Fibroblast of skin of right biceps (primary cell): ENCODE results near the gene DOP1B.
A peak's percentile ranks its signal among the peaks of the same experiment; 100 is the strongest.
"Not testable (repeated sequence)": the region's sequence is repeated elsewhere in the genome, so short reads cannot be mapped to it uniquely, and the experiment has no call there.

Experiments
- DNase-seq: peaks from one replicate; pipeline ENCODE4 v3.0.0-alpha.2; 2013

The DOP1B gene

DNA sequence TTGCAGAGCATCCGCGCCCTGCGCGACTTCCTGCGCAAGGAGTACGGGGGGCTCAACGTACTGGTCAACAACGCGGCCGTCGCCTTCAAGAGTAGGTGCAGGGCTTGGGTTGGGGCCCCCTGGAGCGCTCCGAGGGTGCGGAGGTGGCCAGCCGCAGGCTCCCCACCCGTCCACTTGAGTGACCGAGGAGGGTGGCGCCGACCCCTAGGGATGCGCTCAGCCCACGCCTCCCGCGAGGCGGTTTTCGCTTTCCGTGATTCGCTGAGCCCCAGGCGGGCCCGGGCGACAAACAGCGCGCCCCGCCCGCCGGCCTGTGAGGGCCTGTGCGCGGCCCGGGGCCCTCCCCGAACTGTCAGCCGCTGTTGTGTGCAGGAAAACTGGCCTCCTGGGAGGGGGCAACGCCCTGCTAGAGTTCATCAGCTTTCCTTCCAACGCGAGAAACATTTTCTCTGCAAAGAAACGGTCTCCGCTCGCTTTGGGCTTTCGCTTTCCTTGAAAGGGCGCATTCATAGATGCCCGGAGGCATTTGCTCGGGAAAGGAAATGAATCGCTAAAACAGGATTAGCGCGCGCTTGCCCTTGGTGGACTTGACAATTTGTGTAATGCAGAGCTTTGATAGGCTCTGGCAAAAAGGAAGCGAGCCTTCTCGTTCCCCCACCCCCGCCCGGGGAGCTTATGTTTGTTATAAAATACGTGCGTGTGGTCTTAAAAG, 21.1 kb upstream of the DOP1B start:
- DNase-seq = peak; percentile 85

DNA sequence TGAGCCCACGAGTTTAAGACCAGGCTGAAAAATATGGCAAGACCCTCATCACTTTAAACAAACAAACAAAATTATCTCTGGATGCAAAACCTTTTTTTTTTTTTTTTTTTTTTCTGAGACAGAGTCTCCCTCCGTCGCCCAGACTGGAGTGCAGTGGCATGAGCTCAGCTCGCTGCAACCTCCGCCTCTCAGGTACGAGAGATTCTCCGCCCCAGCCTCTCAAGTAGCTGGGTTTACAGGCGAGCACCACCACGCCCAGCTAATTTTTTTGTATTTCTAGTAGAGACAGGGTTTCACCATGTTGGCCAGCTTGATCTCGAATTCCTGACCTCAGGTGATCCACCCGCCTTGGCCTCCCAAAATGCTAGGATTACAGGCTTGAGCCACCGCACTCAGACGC, 16.8 kb upstream of the DOP1B start:
- DNase-seq = not testable (repeated sequence)

GRCh38 chr21:36141513-36141925, 15.1 kb upstream of the DOP1B start:
- DNase-seq = peak; percentile 81

DNA sequence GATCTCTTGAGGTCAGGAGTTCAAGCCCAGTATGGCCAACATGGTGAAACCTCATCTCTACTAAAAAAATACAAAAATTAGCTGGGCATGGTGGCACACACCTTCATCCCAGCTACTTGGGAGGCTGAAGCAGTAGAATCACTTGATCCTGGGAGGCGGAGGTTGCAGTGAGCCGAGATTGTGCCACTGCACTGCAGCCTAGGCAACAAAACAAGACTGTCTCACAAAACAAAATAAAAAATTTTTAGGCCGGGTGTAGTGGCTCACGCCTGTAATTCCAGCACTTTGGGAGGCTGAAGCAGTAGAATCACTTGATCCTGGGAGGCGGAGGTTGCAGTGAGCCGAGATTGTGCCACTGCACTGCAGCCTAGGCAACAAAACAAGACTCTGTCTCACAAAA, 12.4 kb upstream of the DOP1B start:
- DNase-seq = not testable (repeated sequence)

- no peak for DNase-seq
These were observed 11.4 kb upstream of the DOP1B start for GRCh38 chr21:36145259-36145658.

GRCh38 chr21:36147911-36148310, 8.7 kb upstream of the DOP1B start:
- DNase-seq = no peak

DNA sequence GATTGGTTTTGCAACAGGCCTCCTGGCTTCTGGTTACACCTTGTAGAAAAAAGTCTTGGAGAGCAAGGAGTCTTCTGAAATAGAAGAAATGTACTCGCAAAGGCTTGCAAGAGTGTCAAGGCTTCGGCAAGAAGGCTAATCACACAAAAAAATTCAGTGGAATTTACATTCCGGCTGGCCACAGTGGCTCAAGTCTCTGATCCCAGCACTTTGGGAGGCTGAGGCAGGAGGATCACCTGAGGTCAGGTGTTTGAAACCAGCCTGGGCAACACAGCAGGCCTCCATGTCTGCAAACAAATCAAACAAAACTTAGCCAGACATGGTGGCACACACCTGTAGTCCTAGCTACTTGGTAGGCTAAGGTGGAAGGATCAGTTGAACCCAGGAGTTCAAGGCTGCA, 7.7 kb upstream of the DOP1B start:
- DNase-seq = no peak

- DNase-seq = peak; percentile 45
These were observed 6.6 kb upstream of the DOP1B start for GRCh38 chr21:36149788-36150711.

DNA sequence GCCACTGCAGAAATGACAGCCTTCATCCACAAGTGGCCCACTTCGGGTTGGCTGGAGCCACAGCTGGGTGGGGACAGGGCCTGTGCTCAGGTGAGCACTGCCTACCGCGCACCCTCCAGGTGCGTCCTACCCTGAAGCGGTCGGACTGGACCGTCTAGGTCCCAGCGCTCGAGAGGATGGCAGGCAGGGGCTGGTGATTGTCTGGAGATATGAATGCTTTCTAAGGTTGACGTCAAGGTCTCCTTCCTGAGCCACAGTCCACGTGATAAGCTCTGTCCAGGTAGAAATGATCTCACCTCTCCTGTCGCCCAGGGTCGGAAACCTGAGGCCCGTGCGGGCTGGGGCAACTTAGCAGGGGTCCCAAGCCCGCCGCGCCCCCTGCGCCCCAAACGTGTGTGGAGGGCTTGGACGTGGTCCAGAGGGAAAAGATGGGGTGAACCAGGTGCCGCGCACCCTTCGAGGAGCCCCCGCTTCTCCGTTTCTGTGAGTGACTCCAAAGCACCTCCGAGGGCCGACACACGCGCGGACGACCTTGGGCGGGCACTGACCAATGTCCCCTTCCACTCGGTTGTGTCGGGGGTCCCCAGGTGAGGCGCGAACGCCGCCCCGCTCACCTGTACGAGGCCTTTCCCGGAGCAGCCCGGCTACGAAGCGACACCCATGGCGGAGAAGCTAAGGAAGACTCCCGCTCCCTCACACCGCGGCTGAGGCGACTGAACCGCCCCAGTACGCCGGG, 853 bp upstream of the DOP1B start:
- DNase-seq = no peak

GRCh38 chr21:36156339-36156814, 247 bp upstream of the DOP1B start:
- DNase-seq = peak; percentile 98

GRCh38 chr21:36159356-36159921, 2.8 kb downstream of the DOP1B start:
- no peak for DNase-seq

DNA sequence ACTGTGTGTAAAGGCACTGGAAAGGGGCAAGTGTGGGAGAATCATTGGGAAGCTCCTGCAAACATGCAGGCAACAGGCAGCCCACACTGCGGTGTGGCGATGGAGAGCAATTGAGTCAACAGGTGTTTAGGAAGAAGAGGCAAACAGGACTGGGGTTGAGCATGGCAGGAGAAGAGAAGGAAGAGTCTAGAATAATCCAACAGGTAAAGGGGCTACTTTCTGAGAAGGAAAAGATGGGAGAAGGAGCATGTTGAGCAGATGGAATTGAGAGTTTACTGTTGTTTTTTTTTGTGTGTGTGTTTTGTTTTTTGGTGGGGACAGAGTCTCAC, 4.2 kb downstream of the DOP1B start:
- DNase-seq = no peak

DNA sequence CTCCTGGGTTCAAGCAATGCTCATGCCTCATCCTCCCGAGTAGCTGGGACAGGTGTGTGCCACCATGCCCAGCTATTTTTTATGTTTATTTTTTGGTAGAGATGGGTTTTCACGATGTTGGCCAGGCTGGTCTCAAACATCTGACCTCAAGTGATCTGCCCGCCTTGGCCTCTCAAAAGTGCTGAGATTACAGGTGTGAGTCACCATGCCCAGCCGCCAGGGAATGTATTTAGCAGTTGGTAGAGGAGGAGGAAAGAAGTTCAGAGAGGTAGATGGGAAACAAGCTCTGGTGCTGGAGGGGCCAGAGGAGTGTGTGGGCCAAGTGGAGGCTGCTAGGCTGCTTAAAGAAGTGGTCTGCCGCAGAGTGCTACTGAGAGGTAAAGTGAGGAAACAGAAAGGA, 6.0 kb downstream of the DOP1B start:
- DNase-seq = no peak

GRCh38 chr21:36163750-36164741, 7.4 kb downstream of the DOP1B start:
- DNase-seq = no peak

GRCh38 chr21:36165356-36165755, 8.7 kb downstream of the DOP1B start:
- DNase-seq = no peak

GRCh38 chr21:36166705-36167104, 10.1 kb downstream of the DOP1B start:
- DNase-seq = no peak

GRCh38 chr21:36167541-36167940, 10.9 kb downstream of the DOP1B start:
- DNase-seq = no peak

DNA sequence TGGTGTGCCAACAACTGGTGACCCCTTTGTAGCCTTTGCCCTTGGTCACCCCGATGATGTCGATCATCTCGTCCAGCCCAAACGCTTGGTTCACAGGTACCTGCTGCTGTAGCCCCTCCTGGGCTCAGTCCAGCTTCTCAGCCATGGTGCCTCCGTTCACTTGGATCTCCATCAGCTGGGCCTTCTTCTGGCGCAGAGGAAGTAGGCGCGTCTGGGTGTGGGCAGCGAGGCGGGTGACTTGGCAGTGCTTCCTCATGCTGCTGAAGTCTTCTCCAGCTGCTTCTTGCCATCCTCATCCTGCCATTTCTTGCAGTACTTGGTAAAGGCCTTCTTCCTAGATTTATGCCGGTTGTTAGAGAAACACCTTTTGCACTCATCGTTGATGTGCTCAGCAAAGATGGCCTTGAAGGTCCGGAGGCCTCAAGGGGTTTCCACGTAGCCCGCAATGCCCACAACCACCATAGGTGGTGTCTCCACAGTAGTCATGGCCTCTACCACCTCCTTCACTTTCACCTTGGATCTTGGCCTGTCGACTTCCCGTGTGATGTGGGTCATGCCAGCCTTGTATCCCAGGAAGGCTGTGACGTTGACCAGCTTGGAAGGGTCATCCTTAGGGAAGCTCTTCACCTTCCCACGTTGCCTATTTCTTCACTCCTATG, 13.0 kb downstream of the DOP1B start:
- DNase-seq = no peak

DNA sequence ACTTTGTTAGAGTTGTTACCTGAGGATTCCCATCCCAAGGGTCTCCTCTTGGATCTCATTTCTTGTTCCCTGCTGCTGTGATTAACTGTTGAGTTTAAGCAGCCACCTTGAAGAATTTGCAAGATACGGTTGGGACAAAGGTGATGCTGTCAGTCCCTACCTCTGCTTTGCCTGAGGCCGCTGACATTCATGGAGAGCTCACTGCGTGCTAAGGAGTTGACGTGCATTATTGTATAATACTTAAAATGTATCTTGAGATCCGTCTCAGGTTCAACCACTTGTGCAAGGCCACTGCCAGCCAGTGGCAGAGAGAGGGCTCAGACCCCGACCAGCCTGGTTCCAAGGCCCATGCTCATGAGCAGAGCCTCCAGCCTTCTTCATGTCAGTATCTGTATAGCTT, 14.2 kb downstream of the DOP1B start:
- no peak for DNase-seq

DNA sequence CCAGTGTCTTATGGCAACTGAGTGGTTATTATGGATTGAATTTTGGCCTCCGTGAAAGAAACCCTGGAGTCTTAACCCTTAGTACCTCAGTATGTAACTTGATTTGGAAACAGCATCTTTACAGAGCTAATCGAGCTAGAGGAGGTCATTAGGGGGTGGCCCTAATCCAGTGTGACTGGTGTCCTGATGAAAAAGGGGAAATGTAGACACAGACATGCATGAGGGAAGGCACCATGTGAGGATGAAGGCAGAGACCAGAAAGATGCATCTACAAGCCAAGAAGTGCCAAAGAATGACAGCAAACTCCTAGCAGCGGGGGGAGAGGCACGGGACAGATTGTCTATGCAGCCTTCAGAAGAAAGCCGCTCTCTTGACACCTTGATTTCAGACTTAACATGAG, 14.7 kb downstream of the DOP1B start:
- no peak for DNase-seq

DNA sequence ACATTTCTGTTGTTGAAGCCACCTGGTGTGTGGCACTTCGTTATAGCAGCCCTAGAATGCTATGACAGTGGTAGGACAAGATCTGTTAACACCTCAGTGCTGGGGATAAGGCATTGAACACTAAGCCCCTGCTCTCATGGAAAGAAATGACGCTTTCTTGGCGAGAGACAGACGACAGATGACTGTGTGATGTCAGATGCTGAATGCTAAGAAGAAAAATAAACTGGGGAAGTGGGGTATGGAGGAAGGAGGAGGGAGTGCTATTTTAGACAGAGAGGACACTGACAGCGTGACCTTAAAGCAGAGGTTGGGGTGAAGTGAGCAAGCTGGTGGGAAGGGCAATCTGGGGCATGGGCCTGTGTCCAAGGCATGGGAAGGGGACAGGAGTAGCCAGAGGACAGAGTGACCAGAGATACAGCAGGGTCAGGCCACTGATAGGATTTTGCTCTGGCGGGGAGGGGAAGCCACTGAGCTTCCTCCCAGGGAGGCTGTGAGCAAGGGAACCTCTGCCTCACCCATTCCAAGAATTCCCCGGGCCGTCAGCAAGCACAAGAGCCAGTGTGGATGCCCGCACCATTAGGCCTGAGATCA, 15.2 kb downstream of the DOP1B start:
- no peak for DNase-seq
